DOHH2 (cell line): ENCODE results near the gene SUGP2.

ENCODE experiments used
- H3F3A ChIP-seq: fragments of 200-600 bp; sonication (generic), shearing (Covaris generic); 2 replicates; pipeline ENCODE4 v1.6.0; 2016; ENCODE audit warnings: antibody characterized with exemption, mild to moderate bottlenecking; ENCODE audit not compliant: control insufficient read depth, insufficient read depth
- H3K27ac ChIP-seq: fragments of 200-600 bp; sonication (generic); 2 replicates; pipeline ENCODE4 v1.5.1; 2014; ENCODE audit warnings: low read depth, mild to moderate bottlenecking, low read length, moderate library complexity
- H3K27me3 ChIP-seq: fragments of 200-600 bp; sonication (generic); 2 replicates; pipeline ENCODE4 v1.6.1; 2014; ENCODE audit warnings: mild to moderate bottlenecking, low read length, mixed read lengths; ENCODE audit not compliant: control insufficient read depth
- H3K36me3 ChIP-seq: fragments of 200-600 bp; sonication (generic); 2 replicates; pipeline ENCODE4 v1.6.1; 2014; ENCODE audit warnings: mild to moderate bottlenecking, low read length, moderate library complexity, mixed read lengths; ENCODE audit not compliant: control insufficient read depth
- H3K4me1 ChIP-seq: fragments of 200-600 bp; sonication (generic); 2 replicates; pipeline ENCODE4 v1.6.1; 2014; ENCODE audit warnings: mild to moderate bottlenecking, low read length, mixed read lengths; ENCODE audit not compliant: control insufficient read depth
- H3K4me2 ChIP-seq: fragments of 200-600 bp; sonication (generic); 2 replicates; pipeline ENCODE4 v1.6.0; 2014; ENCODE audit warnings: mild to moderate bottlenecking, low read length, moderate library complexity
- H3K4me3 ChIP-seq: fragments of 200-600 bp; sonication (generic); 2 replicates; pipeline ENCODE4 v1.5.1; 2014; ENCODE audit warnings: mild to moderate bottlenecking, low read length, mixed read lengths
- H3K79me2 ChIP-seq: fragments of 200-600 bp; sonication (generic); 2 replicates; pipeline ENCODE4 v1.6.1; 2014; ENCODE audit warnings: mild to moderate bottlenecking, low read length, mixed read lengths; ENCODE audit not compliant: control insufficient read depth
- H3K9me2 ChIP-seq: fragments of 200-600 bp; sonication (generic); replicated peaks from 2 replicates; pipeline ENCODE4 v1.6.1; 2014; ENCODE audit warnings: mild to moderate bottlenecking, low read length, mixed read lengths; ENCODE audit not compliant: control insufficient read depth
- H3K9me3 ChIP-seq: fragments of 200-600 bp; sonication (generic); 2 replicates; pipeline ENCODE4 v1.6.1; 2014; ENCODE audit warnings: antibody characterized with exemption, low read length, mixed read lengths; ENCODE audit not compliant: control insufficient read depth, insufficient read depth
- H4K20me1 ChIP-seq: fragments of 200-600 bp; sonication (generic); 2 replicates; pipeline ENCODE4 v1.6.0; 2014; ENCODE audit warnings: low read depth, mild to moderate bottlenecking, antibody characterized with exemption, low read length, moderate library complexity; ENCODE audit not compliant: control insufficient read depth, insufficient read depth
- EZH2phosphoT487 ChIP-seq: fragments of 200-600 bp; sonication (generic); IDR thresholded peaks from 2 replicates; pipeline ENCODE4 v1.6.1; 2017; ENCODE audit warnings: borderline replicate concordance, mild to moderate bottlenecking, antibody characterized with exemption, low read length, moderate library complexity, mixed read lengths
- TF ChIP-seq, protein P1 (sequence below): fragments of 200-600 bp; sonication (generic); IDR thresholded peaks from one replicate; pipeline ENCODE4 v1.5.1; 2014; ENCODE audit warnings: antibody characterized with exemption, mild to moderate bottlenecking, low read depth, low read length; ENCODE audit not compliant: poor library complexity, severe bottlenecking

Gene SUGP2

DNA sequence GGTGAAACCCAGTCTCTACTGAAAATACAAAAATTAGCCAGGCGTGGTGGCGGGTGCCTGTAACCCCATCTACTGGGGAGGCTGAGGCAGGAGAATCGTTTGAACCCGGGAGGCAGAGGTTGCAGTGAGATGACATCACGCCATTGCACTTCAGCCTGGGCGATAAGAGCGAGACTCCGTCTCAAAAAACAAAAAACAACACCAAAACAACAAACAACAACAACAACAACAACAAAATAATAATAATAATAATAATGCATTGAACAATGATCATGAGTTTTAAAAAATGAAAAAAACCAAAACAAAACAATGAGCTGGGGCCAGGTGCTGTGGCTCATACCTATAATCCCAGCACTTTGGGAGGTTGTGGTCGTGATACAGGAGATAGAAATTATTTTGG lies 69.2 kb downstream of the SUGP2 start:
- TF ChIP-seq, protein P1, sequence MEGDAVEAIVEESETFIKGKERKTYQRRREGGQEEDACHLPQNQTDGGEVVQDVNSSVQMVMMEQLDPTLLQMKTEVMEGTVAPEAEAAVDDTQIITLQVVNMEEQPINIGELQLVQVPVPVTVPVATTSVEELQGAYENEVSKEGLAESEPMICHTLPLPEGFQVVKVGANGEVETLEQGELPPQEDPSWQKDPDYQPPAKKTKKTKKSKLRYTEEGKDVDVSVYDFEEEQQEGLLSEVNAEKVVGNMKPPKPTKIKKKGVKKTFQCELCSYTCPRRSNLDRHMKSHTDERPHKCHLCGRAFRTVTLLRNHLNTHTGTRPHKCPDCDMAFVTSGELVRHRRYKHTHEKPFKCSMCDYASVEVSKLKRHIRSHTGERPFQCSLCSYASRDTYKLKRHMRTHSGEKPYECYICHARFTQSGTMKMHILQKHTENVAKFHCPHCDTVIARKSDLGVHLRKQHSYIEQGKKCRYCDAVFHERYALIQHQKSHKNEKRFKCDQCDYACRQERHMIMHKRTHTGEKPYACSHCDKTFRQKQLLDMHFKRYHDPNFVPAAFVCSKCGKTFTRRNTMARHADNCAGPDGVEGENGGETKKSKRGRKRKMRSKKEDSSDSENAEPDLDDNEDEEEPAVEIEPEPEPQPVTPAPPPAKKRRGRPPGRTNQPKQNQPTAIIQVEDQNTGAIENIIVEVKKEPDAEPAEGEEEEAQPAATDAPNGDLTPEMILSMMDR: no peak
- TF ChIP-seq EZH2phosphoT487: no peak
- no peaks in the 10 kb centered on the region for H3K9me3 ChIP-seq
- peaks cover 6% of the 10 kb centered on the region for H3K4me1 ChIP-seq

DNA sequence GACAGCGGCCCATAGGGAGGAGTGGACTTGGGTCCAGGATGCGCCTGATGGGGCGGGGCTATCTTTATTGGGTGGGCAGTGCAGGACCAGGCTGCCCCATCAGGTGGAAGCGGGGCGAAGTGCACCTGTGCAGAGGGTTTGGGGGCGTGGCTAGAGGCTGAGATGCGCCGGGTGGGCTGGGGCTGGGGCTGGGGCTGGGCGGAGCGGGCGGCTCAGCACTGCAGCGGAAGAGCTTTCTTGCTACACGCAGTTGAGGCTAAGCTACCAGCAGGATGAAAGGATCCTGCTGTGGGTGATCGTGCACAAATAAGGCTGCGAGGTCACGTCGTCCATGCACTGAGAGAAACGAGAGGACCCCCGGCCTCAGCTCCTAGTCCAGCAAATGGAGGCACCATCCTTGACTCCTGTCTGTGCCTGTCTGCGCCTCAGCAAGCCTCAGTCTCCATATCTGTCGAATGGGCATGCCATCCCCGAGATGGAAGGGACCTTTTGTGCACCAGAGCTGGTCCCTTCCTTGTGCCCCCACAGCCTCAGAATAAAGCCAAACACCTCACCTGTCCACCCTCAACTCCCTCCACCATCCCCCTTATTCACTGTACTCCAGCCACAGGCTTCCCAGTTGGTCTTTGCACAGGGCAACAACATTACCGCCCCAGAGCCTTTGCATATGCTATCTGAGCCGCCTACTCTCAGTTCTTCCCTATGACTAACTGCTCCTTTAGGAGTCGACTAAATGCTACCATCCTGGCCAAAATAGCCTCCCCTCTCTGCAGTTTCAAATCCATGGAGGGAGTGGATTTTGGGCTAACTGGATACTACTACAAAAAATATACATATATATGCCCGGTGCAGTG lies 71.3 kb downstream of the SUGP2 start:
- H3K27ac ChIP-seq: no peak overlapping the region
- no peaks in the 10 kb centered on the region for H3K9me3 ChIP-seq
- no peaks in the 10 kb centered on the region for H3F3A ChIP-seq
- H3K27me3 ChIP-seq: peaks cover 3% of the 10 kb centered on the region; the same call in 1 of the 2 replicates
- H3K9me2 ChIP-seq: no peaks in the 10 kb centered on the region
- H3K79me2 ChIP-seq: no peaks in the 10 kb centered on the region
- TF ChIP-seq, protein P1: no peak
- TF ChIP-seq EZH2phosphoT487: no peak
- H4K20me1 ChIP-seq: no peaks in the 10 kb centered on the region
- H3K36me3 ChIP-seq: no peaks in the 10 kb centered on the region
- peaks cover 6% of the 10 kb centered on the region for H3K4me1 ChIP-seq
- H3K4me2 ChIP-seq: 0 out of 2 replicates have a peak overlapping the region, but pooled peaks have one; percentile 11
- no peak overlapping the region for H3K4me3 ChIP-seq

More for the DNA sequence above, 69.2 kb downstream of the SUGP2 start:
- H3K27ac ChIP-seq: no peak overlapping the region
- H3K27me3 ChIP-seq: peaks cover 3% of the 10 kb centered on the region; the same call in 1 of the 2 replicates
- no peak overlapping the region for H3K4me2 ChIP-seq
- H4K20me1 ChIP-seq: no peaks in the 10 kb centered on the region
- H3K36me3 ChIP-seq: no peaks in the 10 kb centered on the region
- H3K79me2 ChIP-seq: no peaks in the 10 kb centered on the region
- no peaks in the 10 kb centered on the region for H3K9me2 ChIP-seq
- H3K4me3 ChIP-seq: no peak overlapping the region
- no peaks in the 10 kb centered on the region for H3F3A ChIP-seq

DNA sequence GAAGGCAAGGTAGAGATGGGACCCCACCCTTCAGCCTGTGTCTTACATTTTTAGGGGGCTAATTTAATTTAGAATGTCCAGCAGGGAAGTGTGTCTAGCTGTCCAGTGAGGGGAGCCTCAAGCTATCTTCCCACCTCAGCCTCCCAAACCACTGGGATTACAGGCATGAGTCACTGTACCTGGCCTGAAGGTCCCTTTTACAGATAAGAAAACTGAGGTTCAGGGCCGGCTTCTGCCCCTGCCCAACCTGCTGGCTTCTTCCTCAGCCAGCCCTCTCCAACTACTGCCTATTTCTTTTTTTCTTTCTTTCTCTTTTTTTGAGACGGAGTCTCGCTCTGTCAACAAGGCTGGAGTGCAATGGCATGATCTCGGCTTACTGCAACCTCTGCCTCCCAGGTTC lies 72.9 kb downstream of the SUGP2 start:
- Histone ChIP-seq H3K4me1 (peaks cover 3% of the 10 kb centered on the region; the same call in 1 of the 2 replicates), H3K9me2 (no peaks in the 10 kb centered on the region), H3K79me2 (no peaks in the 10 kb centered on the region), H3K27ac (no peak overlapping the region), H3K9me3 (no peaks in the 10 kb centered on the region), H4K20me1 (no peaks in the 10 kb centered on the region), H3K4me2 (no peak overlapping the region), H3K36me3 (no peaks in the 10 kb centered on the region), H3F3A (no peaks in the 10 kb centered on the region), H3K27me3 (peaks cover 3% of the 10 kb centered on the region; the same call in 1 of the 2 replicates), H3K4me3 (no peak overlapping the region)
- TF ChIP-seq, protein P1: no peak
- no peak for TF ChIP-seq EZH2phosphoT487
